Breast epithelium (tissue), 4 donors: Measurements from ENCODE around the gene PKNOX1. TPM values are rescaled to one million over a fixed set of nuclear protein-coding genes. Genes with fewer than 3 reads are reported as not detected.
"Not testable (repeated sequence)": the region's sequence is repeated elsewhere in the genome, so short reads cannot be mapped to it uniquely, and the experiment has no call there.

Experiments
- DNase-seq, 2 donors: peaks; one replicate each; pipeline ENCODE4 v3.0.0-alpha.2; 2019; ENCODE audit warnings: low spot score in 2 of 2
- H3K27ac ChIP-seq, 2 donors: fragments of 200-600 bp; sonication (generic) in 1 of 2; one replicate each; pipeline ENCODE4 v1.5.1; 2016 to 2019; ENCODE audit warnings: mild to moderate bottlenecking in 1 of 2
- H3K27me3 ChIP-seq, 2 donors: fragments of 200-600 bp; sonication (generic) in 1 of 2; one replicate each; pipeline versions ENCODE4 v1.5.1 to v1.6.0; 2017 to 2019; ENCODE audit warnings: control low read depth in 1 of 2, mild to moderate bottlenecking in 1 of 2
- H3K36me3 ChIP-seq: fragments of 200-600 bp; one replicate; pipeline ENCODE4 v1.5.1; 2019
- H3K4me1 ChIP-seq, 2 donors: fragments of 200-600 bp; sonication (generic); one replicate each; pipeline ENCODE4 v1.5.1; 2016 to 2019; ENCODE audit warnings: control low read depth in 1 of 2
- H3K4me3 ChIP-seq, 3 donors: fragments of 200-600 bp; sonication (generic); 1 replicate in 2 of 3; 2 replicates in 1 of 3; pipeline ENCODE4 v1.5.1; 2016 to 2019; ENCODE audit warnings: mild to moderate bottlenecking in 3 of 3, moderate library complexity in 2 of 3
- H3K9me3 ChIP-seq, 2 donors: fragments of 200-600 bp; sonication (generic) in 1 of 2; one replicate each; pipeline ENCODE4 v1.5.1; 2016 to 2019; ENCODE audit warnings: control low read depth in 1 of 2
- POLR2A ChIP-seq: fragments of 450-650 bp; IDR thresholded peaks from one replicate; pipeline ENCODE4 v1.6.1; 2016; ENCODE audit warnings: antibody characterized with exemption, mild to moderate bottlenecking, moderate library complexity
- POLR2AphosphoS5 ChIP-seq, 3 donors: sonication (generic); formaldehyde crosslinking; IDR thresholded peaks; one replicate each; pipeline ENCODE4 v1.6.1; 2017; ENCODE audit warnings: antibody characterized with exemption in 3 of 3
- intact Hi-C: fragments of 100-400 bp; cut with DNase I; formaldehyde crosslinking; loops from one replicate; pipeline ENCODE4 v1.15.1; 2023; ENCODE audit warnings: low total_unique reads
- total RNA-seq, 3 donors: library from RNA; depleted of rRNA; stranded (reverse); fragments of >200 nt; gene quantifications; one replicate each; pipeline ENCODE4 v1.1.0, GENCODE V29; 2016
- TF ChIP-seq, protein P1 (sequence below), 3 donors: fragments of 450-650 bp; IDR thresholded peaks; one replicate each; pipeline ENCODE4 v1.5.1; 2016 to 2017; ENCODE audit warnings: antibody characterized with exemption in 3 of 3, mild to moderate bottlenecking in 3 of 3, moderate library complexity in 3 of 3

Gene PKNOX1
- total RNA-seq, 3 donors from 2014 or later: 11.7 to 16.4 (median 14.4) TPM

DNA sequence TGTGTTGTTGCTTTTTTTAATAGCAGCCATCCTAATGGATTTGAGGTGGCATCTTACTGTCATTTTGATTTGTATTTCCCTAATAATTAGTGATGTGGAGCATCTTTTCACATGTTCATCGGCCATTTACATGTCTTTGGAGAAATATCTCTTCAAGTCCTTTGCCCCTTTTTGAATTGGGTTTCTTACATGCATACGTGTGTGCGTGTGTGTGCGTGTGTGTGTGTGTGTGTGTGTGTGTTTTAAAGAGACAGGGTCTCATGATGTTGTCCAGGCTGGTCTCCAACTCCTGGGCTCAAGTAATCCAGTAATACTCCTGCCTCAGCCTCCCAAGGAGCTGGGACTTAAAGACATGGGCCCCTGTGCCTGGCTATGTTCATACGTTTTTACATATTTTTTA lies 9.5 kb downstream of the PKNOX1 start:
- intact Hi-C loops: no loop called here
- no peak for TF ChIP-seq POLR2A
- TF ChIP-seq, protein P1, sequence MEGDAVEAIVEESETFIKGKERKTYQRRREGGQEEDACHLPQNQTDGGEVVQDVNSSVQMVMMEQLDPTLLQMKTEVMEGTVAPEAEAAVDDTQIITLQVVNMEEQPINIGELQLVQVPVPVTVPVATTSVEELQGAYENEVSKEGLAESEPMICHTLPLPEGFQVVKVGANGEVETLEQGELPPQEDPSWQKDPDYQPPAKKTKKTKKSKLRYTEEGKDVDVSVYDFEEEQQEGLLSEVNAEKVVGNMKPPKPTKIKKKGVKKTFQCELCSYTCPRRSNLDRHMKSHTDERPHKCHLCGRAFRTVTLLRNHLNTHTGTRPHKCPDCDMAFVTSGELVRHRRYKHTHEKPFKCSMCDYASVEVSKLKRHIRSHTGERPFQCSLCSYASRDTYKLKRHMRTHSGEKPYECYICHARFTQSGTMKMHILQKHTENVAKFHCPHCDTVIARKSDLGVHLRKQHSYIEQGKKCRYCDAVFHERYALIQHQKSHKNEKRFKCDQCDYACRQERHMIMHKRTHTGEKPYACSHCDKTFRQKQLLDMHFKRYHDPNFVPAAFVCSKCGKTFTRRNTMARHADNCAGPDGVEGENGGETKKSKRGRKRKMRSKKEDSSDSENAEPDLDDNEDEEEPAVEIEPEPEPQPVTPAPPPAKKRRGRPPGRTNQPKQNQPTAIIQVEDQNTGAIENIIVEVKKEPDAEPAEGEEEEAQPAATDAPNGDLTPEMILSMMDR (IDR thresholded peaks at IDR 0.05): no peak
- TF ChIP-seq POLR2AphosphoS5 (IDR thresholded peaks at IDR 0.05): no peak
- no peak for DNase-seq
- H3K9me3 ChIP-seq: no peaks in the 10 kb centered on the region
- no peak overlapping the region for H3K4me3 ChIP-seq
- no peaks in the 10 kb centered on the region for H3K36me3 ChIP-seq
- no peaks in the 10 kb centered on the region for H3K27me3 ChIP-seq
- H3K4me1 ChIP-seq: no peaks in the 10 kb centered on the region
- no peak overlapping the region for H3K27ac ChIP-seq

- intact Hi-C loops: no loop called here
- H3K36me3 ChIP-seq: no peaks in the 10 kb centered on the region
- no peaks in the 10 kb centered on the region for H3K4me1 ChIP-seq
- DNase-seq: no peak
- no peaks in the 10 kb centered on the region for H3K27me3 ChIP-seq
- no peaks in the 10 kb centered on the region for H3K9me3 ChIP-seq
- no peak overlapping the region for H3K27ac ChIP-seq
- no peak overlapping the region for H3K4me3 ChIP-seq
- TF ChIP-seq POLR2AphosphoS5 (IDR thresholded peaks at IDR 0.05): no peak
These were observed 11.9 kb downstream of the PKNOX1 start for GRCh38 chr21:42986125-42986783.

DNA sequence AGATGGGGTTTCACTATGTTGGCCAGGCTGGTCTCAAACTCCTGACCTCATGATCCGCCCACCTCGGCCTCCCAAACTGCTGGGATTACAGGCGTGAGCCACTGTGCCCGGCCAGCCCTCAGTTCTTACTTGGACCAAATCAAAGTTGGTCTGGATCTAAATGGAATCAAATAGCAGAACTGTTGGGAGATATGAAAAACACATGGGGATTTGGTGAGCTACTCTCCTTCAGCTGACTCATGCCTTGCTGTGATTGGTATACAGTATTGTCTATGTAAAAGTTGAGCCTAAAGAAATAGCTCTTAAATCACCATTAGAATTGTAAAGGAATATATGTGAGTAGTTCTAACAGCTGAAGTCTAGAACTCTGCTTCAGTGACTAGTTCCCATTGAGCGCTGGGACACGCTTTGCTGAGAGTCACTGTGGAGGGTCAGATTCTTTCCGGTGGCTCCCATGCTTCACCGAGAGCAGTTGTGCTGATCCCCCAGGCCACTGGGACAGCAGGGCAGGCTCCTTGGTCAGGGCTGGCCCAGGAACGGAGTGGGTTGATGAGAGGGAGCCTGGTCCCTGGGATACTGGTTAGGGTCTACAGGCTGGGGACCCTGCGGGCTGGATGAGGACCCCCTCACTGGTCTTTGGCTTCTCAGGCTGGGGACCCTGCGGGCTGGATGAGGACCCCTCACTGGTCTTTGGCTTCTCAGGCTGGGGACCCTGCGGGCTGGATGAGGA lies 14.0 kb downstream of the PKNOX1 start:
- Histone ChIP-seq H3K4me1 (no peaks in the 10 kb centered on the region), H3K27me3 (no peaks in the 10 kb centered on the region), H3K9me3 (no peaks in the 10 kb centered on the region), H3K27ac (no peak overlapping the region), H3K4me3 (no peak overlapping the region), H3K36me3 (no peaks in the 10 kb centered on the region)
- no peak for DNase-seq
- intact Hi-C loops: no loop called here
- no peak for TF ChIP-seq POLR2A
- no peak for TF ChIP-seq POLR2AphosphoS5 (IDR thresholded peaks at IDR 0.05)

- DNase-seq, H3K36me3 ChIP-seq, H3K27ac ChIP-seq, intact Hi-C loops, H3K27me3 ChIP-seq, H3K4me1 ChIP-seq, H3K4me3 ChIP-seq, H3K9me3 ChIP-seq: not testable (repeated sequence)
These were observed 15.0 kb downstream of the PKNOX1 start for GRCh38 chr21:42989370-42989769.

GRCh38 chr21:42989816-42990650 lies 15.7 kb downstream of the PKNOX1 start:
- H3K27me3 ChIP-seq: no peaks in the 10 kb centered on the region
- H3K9me3 ChIP-seq: no peaks in the 10 kb centered on the region
- DNase-seq: no peak
- no peak overlapping the region for H3K4me3 ChIP-seq
- intact Hi-C loops: no loop called here
- H3K4me1 ChIP-seq: no peaks in the 10 kb centered on the region
- TF ChIP-seq, protein P1 (IDR thresholded peaks at IDR 0.05): no peak
- no peak for TF ChIP-seq POLR2AphosphoS5 (IDR thresholded peaks at IDR 0.05)
- no peak for TF ChIP-seq POLR2A
- no peaks in the 10 kb centered on the region for H3K36me3 ChIP-seq
- H3K27ac ChIP-seq: no peak overlapping the region

DNA sequence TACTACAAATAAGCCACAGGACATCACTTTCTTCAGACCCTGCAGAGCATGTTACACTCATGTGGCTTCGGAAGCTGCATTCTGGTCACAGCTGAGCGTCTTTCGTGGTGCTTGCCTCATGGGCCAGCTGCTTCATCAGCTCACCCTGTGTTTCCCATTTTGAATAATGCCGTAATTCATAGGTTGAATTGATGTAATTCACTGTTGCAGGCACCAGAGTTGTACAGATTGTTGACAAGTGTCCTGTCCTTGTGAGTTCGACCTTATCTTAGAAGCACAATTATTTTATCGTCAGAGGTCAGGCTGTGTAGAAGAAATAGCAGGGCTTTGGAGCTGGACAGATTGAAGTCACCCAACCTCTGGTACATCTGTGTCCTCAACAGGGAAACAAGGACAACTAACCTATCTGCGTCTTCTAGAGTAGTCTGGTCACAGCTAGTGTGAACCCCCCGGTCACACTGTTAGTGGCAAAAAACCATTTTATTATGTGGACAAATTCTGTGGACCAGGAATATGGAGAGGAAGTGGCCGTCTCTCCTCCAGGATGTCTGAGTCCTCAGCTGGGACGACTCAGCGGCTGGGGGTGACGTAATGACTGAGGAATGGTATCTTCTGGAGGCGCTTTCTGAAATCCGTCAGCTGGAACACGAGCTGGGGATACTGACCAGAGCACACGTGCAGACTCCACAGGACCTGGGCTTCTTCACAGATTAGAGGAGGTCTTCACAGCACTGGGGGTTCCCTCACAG lies 17.8 kb downstream of the PKNOX1 start:
- Histone ChIP-seq H3K36me3 (no peaks in the 10 kb centered on the region), H3K4me1 (no peaks in the 10 kb centered on the region), H3K27ac (peak overlapping the region in 1 of 2 donors; percentile 44), H3K9me3 (no peaks in the 10 kb centered on the region), H3K27me3 (no peaks in the 10 kb centered on the region), H3K4me3 (no peak overlapping the region)
- no peak for TF ChIP-seq POLR2AphosphoS5 (IDR thresholded peaks at IDR 0.05)
- no peak for TF ChIP-seq POLR2A
- TF ChIP-seq, protein P1 (IDR thresholded peaks at IDR 0.05): no peak
- intact Hi-C loops: no loop called here
- no peak for DNase-seq
